Kidney (tissue), 14 donors: ENCODE data around the gene LRRC4C. TPM values are rescaled to one million over a fixed set of nuclear protein-coding genes. Genes with fewer than 3 reads are reported as not detected.

Experiments used
- DNase-seq, 5 donors: peaks; one replicate each; pipeline ENCODE4 v3.0.0-alpha.2; 2013 to 2020
- FAIRE-seq: peaks from 2 replicates; lab custom pipeline; 2012; peaks lifted over from hg19 to GRCh38; lab: Jason Lieb, UNC
- H3K27ac ChIP-seq, 2 donors: one replicate each; pipeline ENCODE4 v1.7.0; 2013; ENCODE audit warnings: low read depth in 2 of 2, low read length in 2 of 2, inconsistent platforms in 1 of 2
- H3K27me3 ChIP-seq: one replicate; pipeline ENCODE4 v1.7.1; 2013; ENCODE audit warnings: low read length, inconsistent platforms; ENCODE audit not compliant: control insufficient read depth, insufficient read depth
- H3K36me3 ChIP-seq, 3 donors: one replicate each; pipeline versions ENCODE4 v1.7.0 to v1.7.1; 2013; ENCODE audit warnings: low read length in 3 of 3, control low read depth in 1 of 3, inconsistent platforms in 1 of 3; ENCODE audit not compliant: insufficient read depth in 3 of 3, control insufficient read depth in 2 of 3
- H3K4me1 ChIP-seq, 3 donors: one replicate each; pipeline versions ENCODE4 v1.7.0 to v1.7.1; 2013; ENCODE audit warnings: low read length in 3 of 3, inconsistent platforms in 1 of 3, low read depth in 1 of 3; ENCODE audit not compliant: control insufficient read depth in 2 of 3, insufficient read depth in 2 of 3
- H3K4me3 ChIP-seq, 3 donors: one replicate each; pipeline versions ENCODE4 v1.7.0 to v1.8.1; 2013; ENCODE audit warnings: low read length in 3 of 3, control low read depth in 1 of 3, inconsistent platforms in 1 of 3
- H3K9ac ChIP-seq, 3 donors: one replicate each; pipeline versions ENCODE4 v1.7.0 to v1.7.1; 2013; ENCODE audit warnings: low read length in 3 of 3, control low read depth in 1 of 3, inconsistent platforms in 1 of 3
- H3K9me3 ChIP-seq, 3 donors: one replicate each; pipeline versions ENCODE4 v1.7.0 to v1.7.1; 2013; ENCODE audit warnings: low read length in 3 of 3, control low read depth in 1 of 3, inconsistent platforms in 1 of 3; ENCODE audit not compliant: control insufficient read depth in 2 of 3, insufficient read depth in 1 of 3
- CTCF ChIP-seq: IDR thresholded peaks from 3 replicates; pipeline ENCODE4 v1.5.1; 2012; ENCODE audit warnings: mild to moderate bottlenecking, moderate library complexity, borderline replicate concordance; ENCODE audit not compliant: insufficient read depth; ENCODE audit errors: extremely low read depth
- intact Hi-C: fragments of 100-400 bp; cut with DNase I; formaldehyde crosslinking; loops from one replicate; pipeline ENCODE4 v1.11.1; 2022
- polyA plus RNA-seq: library from polyadenylated mRNA; stranded (reverse); fragments of 350-450 nt; fragmentation: Illumina TruSeq; extraction: RNeasy Lipid Tissue Mini Kit (QIAGEN cat#74804); gene quantifications from one replicate; pipeline ENCODE4 v1.2.3, GENCODE V29; 2014; ENCODE audit warnings: low read depth, low replicate concordance; ENCODE audit not compliant: insufficient read depth
- total RNA-seq: library from RNA; stranded (reverse); fragmentation: NEBNext Ultra II Directional; extraction: Animal tissue kit (Norgen Biotek cat#: 25700); gene quantifications from one replicate; pipeline ENCODE4 v1.2.1, GENCODE V29; 2021
- donor health status: control.
- donor health status: control.
- donor health status: control.
- donor health status: control.
- donor health status: control.
- donor health status: DM: yes; HTN: yes; CAD: no.
- donor health status: Normal renal cell carcinoma (clear cell type).

The LRRC4C gene
- total and polyA plus RNA-seq, 2 donors from 2014 or later, result 0.26 to 1.6 TPM

GRCh38 chr11:40491341-40491740 lies 968.1 kb downstream of the LRRC4C start:
- no peak overlapping the region for H3K4me3 ChIP-seq
- FAIRE-seq (no peak), DNase-seq (no peak)
- no peaks in the 10 kb centered on the region for H3K4me1 ChIP-seq
- no peak overlapping the region for H3K27ac ChIP-seq
- intact Hi-C loops, result no loop called here
- TF ChIP-seq CTCF, result no peak
- H3K9ac ChIP-seq, result no peak overlapping the region
- H3K36me3 ChIP-seq, result no peaks in the 10 kb centered on the region
- no peaks in the 10 kb centered on the region for H3K27me3 ChIP-seq
- H3K9me3 ChIP-seq, result no peaks in the 10 kb centered on the region

- TF ChIP-seq CTCF, result no peak
- no peak for DNase-seq
- no peak for FAIRE-seq
Measured at GRCh38 chr11:40467771-40468170, 991.7 kb downstream of the LRRC4C start.

GRCh38 chr11:40445391-40445790 lies 1014.1 kb downstream of the LRRC4C start:
- no peak overlapping the region for H3K9ac ChIP-seq
- H3K27ac ChIP-seq, result no peak overlapping the region
- H3K27me3 ChIP-seq, result no peaks in the 10 kb centered on the region
- peaks cover 0 to 23% (median 3%) of the 10 kb centered on the region in 3 donors for H3K9me3 ChIP-seq
- H3K4me1 ChIP-seq, result no peaks in the 10 kb centered on the region
- no peaks in the 10 kb centered on the region for H3K36me3 ChIP-seq
- no peak overlapping the region for H3K4me3 ChIP-seq
- FAIRE-seq (no peak), DNase-seq (no peak)
- no peak for TF ChIP-seq CTCF
- intact Hi-C loops, result no loop called here

More at GRCh38 chr11:40467771-40468170, 991.7 kb downstream of the LRRC4C start:
- no peaks in the 10 kb centered on the region for H3K36me3 ChIP-seq
- no peak overlapping the region for H3K4me3 ChIP-seq
- no peaks in the 10 kb centered on the region for H3K27me3 ChIP-seq
- H3K4me1 ChIP-seq, result no peaks in the 10 kb centered on the region
- H3K9me3 ChIP-seq, result no peaks in the 10 kb centered on the region
- intact Hi-C loops, result no loop called here
- no peak overlapping the region for H3K9ac ChIP-seq
- H3K27ac ChIP-seq, result no peak overlapping the region

- intact Hi-C loops, result no loop called here
- DNase-seq (no peak), FAIRE-seq (peak; percentile 53)
- Histone ChIP-seq H3K4me1 (no peaks in the 10 kb centered on the region), H3K27me3 (no peaks in the 10 kb centered on the region), H3K4me3 (no peak overlapping the region), H3K27ac (no peak overlapping the region), H3K9me3 (peaks cover 0 to 23% (median 3%) of the 10 kb centered on the region in 3 donors), H3K36me3 (no peaks in the 10 kb centered on the region), H3K9ac (no peak overlapping the region)
- TF ChIP-seq CTCF, result no peak
Measured at GRCh38 chr11:40444151-40444550, 1015.3 kb downstream of the LRRC4C start.
